Stimulated activated naive CD4-positive, alpha-beta T cell treated with Interleukin-2 at 50 U/mL for 16 hours (primary cell): ENCODE data around the gene ARHGAP26.

Experiments used
- DNase-seq: peaks from one replicate; lab custom pipeline; 2025; lab: John Stamatoyannopoulos, UW

Gene ARHGAP26

GRCh38 chr5:143145243-143146160 lies 375.3 kb downstream of the ARHGAP26 start:
- no peak for DNase-seq

- no peak for DNase-seq
Observed at GRCh38 chr5:143146161-143146560, 376.0 kb downstream of the ARHGAP26 start.

- DNase-seq: no peak
Observed at GRCh38 chr5:143147383-143147782, 377.2 kb downstream of the ARHGAP26 start.

GRCh38 chr5:143147902-143148301 lies 377.7 kb downstream of the ARHGAP26 start:
- no peak for DNase-seq

- no peak for DNase-seq
Observed at GRCh38 chr5:143148771-143149170, 378.6 kb downstream of the ARHGAP26 start.

- DNase-seq: no peak
Observed at GRCh38 chr5:143149759-143150158, 379.6 kb downstream of the ARHGAP26 start.

GRCh38 chr5:143151056-143151700 lies 381.0 kb downstream of the ARHGAP26 start:
- DNase-seq: no peak

- DNase-seq: no peak
Observed at GRCh38 chr5:143152445-143152844, 382.3 kb downstream of the ARHGAP26 start.

GRCh38 chr5:143153332-143154119 lies 383.3 kb downstream of the ARHGAP26 start:
- DNase-seq: no peak

GRCh38 chr5:143154510-143155370 lies 384.6 kb downstream of the ARHGAP26 start:
- no peak for DNase-seq

- DNase-seq: no peak
Observed at GRCh38 chr5:143155455-143155854, 385.3 kb downstream of the ARHGAP26 start.

- no peak for DNase-seq
Observed at GRCh38 chr5:143156086-143156485, 385.9 kb downstream of the ARHGAP26 start.

- DNase-seq: no peak
Observed at GRCh38 chr5:143156572-143156971, 386.4 kb downstream of the ARHGAP26 start.

GRCh38 chr5:143159031-143159430 lies 388.9 kb downstream of the ARHGAP26 start:
- no peak for DNase-seq

- DNase-seq: no peak
Observed at GRCh38 chr5:143161885-143162540, 391.8 kb downstream of the ARHGAP26 start.

GRCh38 chr5:143162810-143163209 lies 392.6 kb downstream of the ARHGAP26 start:
- no peak for DNase-seq

GRCh38 chr5:143164557-143164956 lies 394.4 kb downstream of the ARHGAP26 start:
- DNase-seq: no peak

- DNase-seq: no peak
Observed at GRCh38 chr5:143165049-143165880, 395.1 kb downstream of the ARHGAP26 start.

- DNase-seq: no peak
Observed at GRCh38 chr5:143166090-143166489, 395.9 kb downstream of the ARHGAP26 start.
